ENCODE data around the gene FAM227A. TPM values are rescaled to one million over a fixed set of nuclear protein-coding genes. Genes with fewer than 3 reads are reported as not detected.

The FAM227A gene
- total and polyA plus RNA-seq, 2 of the 4 experiments (the other 2 are of a cell fraction), result 1.3 to 1.4 TPM

DNA sequence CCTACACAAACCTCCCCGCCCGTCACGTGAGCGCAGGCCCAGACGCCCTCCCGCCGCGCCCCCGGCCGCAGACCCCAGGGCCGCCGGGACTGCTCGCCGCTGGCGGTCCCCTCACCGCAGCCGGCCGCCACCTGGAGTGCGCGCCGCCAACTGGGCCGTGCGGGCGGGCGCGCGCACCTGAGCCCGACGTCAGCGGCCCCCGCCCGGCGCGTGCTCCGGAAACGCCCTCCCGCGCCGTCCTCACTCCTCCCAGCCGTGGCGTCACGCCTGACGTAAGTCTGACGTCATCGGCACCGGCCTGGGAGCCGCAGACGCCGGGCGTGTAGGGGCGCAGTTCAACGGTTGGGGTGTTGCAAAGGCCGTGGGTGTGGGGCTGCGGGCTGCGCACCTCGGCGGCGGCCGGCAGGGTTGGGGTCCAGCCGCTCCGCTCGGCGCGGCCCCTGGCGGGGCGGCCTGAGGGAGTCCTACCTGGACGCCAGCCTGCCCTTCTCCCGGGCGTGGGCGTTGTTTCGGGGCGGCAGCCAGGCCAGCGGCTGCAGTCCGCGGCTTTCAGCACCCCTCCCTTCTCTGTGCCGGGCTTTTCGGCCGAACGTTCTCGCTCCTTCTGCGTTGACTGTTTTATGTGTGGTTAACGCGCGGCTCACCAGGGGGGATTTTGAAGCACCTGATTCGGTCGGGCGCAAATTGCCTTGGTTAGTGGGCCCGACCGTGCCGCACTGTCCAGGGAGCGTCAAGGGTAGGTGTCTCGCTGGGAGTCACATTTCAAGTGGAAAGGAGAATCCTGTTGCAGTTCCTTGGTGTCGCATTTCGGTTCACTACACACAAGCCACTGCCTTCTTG is 44.8 kb upstream of the FAM227A start, which contains the start of gene JOSD1 (continued):
- TF ChIP-seq RCOR1 (IDR thresholded peaks at IDR 0.05; ENCODE audit: insufficient replicate concordance, low read length), result no peak
- peak; percentile 72 for TF ChIP-seq CEBPB (IDR thresholded peaks at IDR 0.05; ENCODE audit: low read depth, low read length)
- TF ChIP-seq NFE2L2 (IDR thresholded peaks at IDR 0.05; ENCODE audit: low read depth, low read length), result no peak

DNA sequence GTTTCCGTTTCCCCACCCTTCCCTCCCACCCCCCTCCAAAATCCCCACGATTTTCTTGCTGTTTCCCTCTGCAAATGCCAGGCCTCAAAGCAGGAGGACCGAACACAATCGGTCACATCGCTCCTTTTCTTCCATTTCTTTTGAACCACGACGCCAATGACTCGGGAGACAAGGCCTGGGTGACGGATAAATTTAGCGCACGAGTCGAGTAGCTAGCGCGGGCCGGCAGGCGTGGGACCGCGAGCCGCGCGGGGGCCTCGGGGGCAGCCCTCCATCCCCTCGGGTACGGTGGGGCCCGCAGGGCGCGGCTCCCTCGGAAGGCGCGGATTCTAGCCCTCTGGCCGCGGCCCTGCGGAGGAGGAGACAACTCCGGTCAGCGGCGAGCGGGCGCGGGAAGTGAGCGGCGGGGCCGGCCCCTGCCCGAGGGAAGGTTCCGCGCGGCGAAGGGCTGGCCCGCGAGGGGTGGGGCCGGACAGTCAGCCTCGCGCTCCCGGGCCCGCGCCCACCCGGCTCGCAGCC is 44.1 kb upstream of the FAM227A start:
- peak overlapping the region; percentile 92 to 96 for H4K8ac ChIP-seq (ENCODE audit: low read depth in 2 of 2, low read length in 2 of 2)
- dilution Hi-C loops (cut with HindIII; ENCODE audit: low sequenced_read_pairs, unreplicated experiment), result no loop called here
- H3K27me3 ChIP-seq (ENCODE audit: control insufficient read depth, insufficient read depth, low read length), result no peaks in the 10 kb centered on the region
- H3K56ac ChIP-seq (ENCODE audit: extremely low read depth, insufficient read depth, low read length), result peak overlapping the region; percentile 93
- in situ Hi-C loops (cut with MboI; ENCODE audit: low sequenced_read_pairs), result no loop called here
- peak overlapping the region; percentile 100 for H3K4me2 ChIP-seq (ENCODE audit: low read depth, low read length)
- H3K79me1 ChIP-seq (ENCODE audit: low read depth in 1 of 2, low read length in 2 of 2), result peaks cover 18 to 47% of the 10 kb centered on the region in 2 experiments
- ChIA-PET CTCF (interaction anchor here (0.9 to 1.1 kb wide), 2 partner anchors 18 to 648 kb away, joined by 3 read pairs; partner anchors contain the start of gene TOMM22), POLR2A (ENCODE audit: unreplicated experiment) (interaction anchor here (0.6 kb wide), 1 partner anchor 506 kb away, joined by 5 read pairs; no protein-coding TSS in a partner anchor)
- peak overlapping the region; percentile 99 for H3K9ac ChIP-seq (ENCODE audit: low read depth, low read length)
- H2BK20ac ChIP-seq (ENCODE audit: low read depth, low read length), result 0 out of 2 replicates have a peak overlapping the region, but pooled peaks have one; percentile 27
- WGBS, 2 experiments (ENCODE audit: extremely low coverage in 2 of 2, insufficient read length in 1 of 2), result 0% methylated on average over 17 of the region's 57 CpGs; no CpG with 5 or more reads in 1 of the 2 experiments
- peaks cover 2% of the 10 kb centered on the region; the same call in 1 of the 2 replicates for H3K36me3 ChIP-seq (ENCODE audit: control insufficient read depth, insufficient read depth, low read length)
- peak overlapping the region; percentile 100 for H2AK5ac ChIP-seq (ENCODE audit: low read depth, low read length)
- ATAC-seq (ENCODE audit: low read depth), result peak; percentile 33
- no peaks in the 10 kb centered on the region for H3K9me3 ChIP-seq (ENCODE audit: control insufficient read depth, insufficient read depth, low read length)
- peak overlapping the region; percentile 98 for H2AFZ ChIP-seq (replicated peaks; ENCODE audit: low read length, poor library complexity)
- intact Hi-C loops (cut with micrococcal nuclease), result loop anchor here (10.0 kb wide), 1 partner anchor 646 kb away; the partner anchor contains the start of gene PICK1
- peaks cover 13% of the 10 kb centered on the region for H3K4me1 ChIP-seq (ENCODE audit: control insufficient read depth, insufficient read depth, low read length)
- H3K23ac ChIP-seq (ENCODE audit: low read depth, low read length), result peak overlapping the region; percentile 80
- H3K18ac ChIP-seq (ENCODE audit: low read depth, low read length), result peak overlapping the region; percentile 84
- peak overlapping the region; percentile 96 for H3K4me3 ChIP-seq (ENCODE audit: insufficient read depth, low read depth, low read length)
- TF ChIP-seq CHD1 (IDR thresholded peaks at IDR 0.05; ENCODE audit: low read depth, low read length) (peak; percentile 55; the same call in 1 of the 2 replicates), MXI1 (IDR thresholded peaks at IDR 0.05; ENCODE audit: borderline replicate concordance, low read depth, low read length) (no peak)
- H4K91ac ChIP-seq (ENCODE audit: insufficient read depth, low read depth, low read length), result peak overlapping the region; percentile 95
- H2BK120ac ChIP-seq (ENCODE audit: low read depth, low read length), result peak overlapping the region; percentile 42
- H4K5ac ChIP-seq (ENCODE audit: low read depth, low read length), result peak overlapping the region; percentile 71
- no peak overlapping the region; the same call in 2 of the 3 replicates for H2BK15ac ChIP-seq (ENCODE audit: low read depth, low read length)
- H3K14ac ChIP-seq (replicated peaks; ENCODE audit: low read depth, low read length), result peak overlapping the region; percentile 92
- peak overlapping the region; percentile 98 for H2AK9ac ChIP-seq (replicated peaks; ENCODE audit: low read depth, low read length, poor library complexity)
- peaks cover 13% of the 10 kb centered on the region; the same call in 1 of the 2 replicates for H4K20me1 ChIP-seq (ENCODE audit: insufficient read depth, low read length)
- H3K4ac ChIP-seq (ENCODE audit: low read depth, low read length), result peak overlapping the region; percentile 92
- peak overlapping the region; percentile 97 for H3K27ac ChIP-seq (ENCODE audit: insufficient read depth, low read length)
- peaks cover 22% of the 10 kb centered on the region for H3K9me1 ChIP-seq (ENCODE audit: insufficient read depth, low read length)
- BruUV-seq (replicated peaks), result no TSS peak
- H2BK5ac ChIP-seq (ENCODE audit: low read depth, low read length, poor library complexity, severe bottlenecking), result peak overlapping the region; percentile 88
- no peak for DNase-seq

Data from IMR-90 (cell line).